ENCODE results near the gene CITED2.
"Not testable (repeated sequence)": the region's sequence is repeated elsewhere in the genome, so short reads cannot be mapped to it uniquely, and the experiment has no call there.

The CITED2 gene, protein sequence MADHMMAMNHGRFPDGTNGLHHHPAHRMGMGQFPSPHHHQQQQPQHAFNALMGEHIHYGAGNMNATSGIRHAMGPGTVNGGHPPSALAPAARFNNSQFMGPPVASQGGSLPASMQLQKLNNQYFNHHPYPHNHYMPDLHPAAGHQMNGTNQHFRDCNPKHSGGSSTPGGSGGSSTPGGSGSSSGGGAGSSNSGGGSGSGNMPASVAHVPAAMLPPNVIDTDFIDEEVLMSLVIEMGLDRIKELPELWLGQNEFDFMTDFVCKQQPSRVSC

DNA sequence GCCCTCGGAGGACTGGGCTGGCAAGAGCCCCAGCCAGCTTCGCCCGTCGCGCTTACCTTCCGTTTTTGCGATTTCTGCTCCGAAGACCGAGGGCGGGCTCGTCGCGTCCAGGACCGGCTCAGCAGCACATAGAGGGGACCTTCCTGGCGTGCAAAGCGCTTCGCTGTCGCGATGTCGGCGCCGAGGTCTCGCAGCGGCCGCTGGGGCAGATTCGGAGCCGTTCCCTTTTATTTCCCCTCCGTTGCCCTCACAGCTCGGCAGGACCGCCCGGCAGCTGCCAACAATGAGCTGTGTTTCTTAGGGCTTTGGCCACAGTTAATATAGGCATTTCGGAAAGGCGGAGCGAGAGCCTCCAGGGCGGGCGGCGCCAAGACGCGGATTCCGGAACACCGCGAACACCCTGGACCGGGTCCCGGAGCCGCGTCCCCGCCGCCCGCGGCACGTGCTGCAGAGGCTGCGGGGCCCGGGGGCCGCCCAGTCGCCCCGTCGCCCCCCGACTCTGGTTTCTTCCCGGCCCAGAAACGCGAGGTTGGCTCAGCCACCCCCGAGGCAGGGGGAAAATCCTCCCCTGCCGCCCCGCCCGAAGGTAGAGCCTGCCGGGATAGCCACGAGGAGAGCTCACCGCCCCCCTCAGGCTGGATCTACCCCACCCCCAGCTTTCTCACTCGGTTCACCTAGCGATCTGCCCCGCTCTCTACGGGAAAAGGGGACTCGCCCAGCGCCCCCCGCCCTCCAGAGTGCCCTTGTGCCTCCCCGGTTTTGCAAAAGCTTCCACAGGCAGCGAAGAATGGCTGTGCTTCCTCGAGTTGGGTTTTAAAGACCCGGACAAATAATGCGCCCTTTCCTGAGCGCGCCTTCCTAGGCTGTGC, at the start of gene CITED2:
Gene CITED2, minus strand, starts transcription at position 292 of the 869 bp plus-strand sequence. CDS start 704 bp downstream, outside the sequence.
- DNase-seq: peak; percentile 92

DNA sequence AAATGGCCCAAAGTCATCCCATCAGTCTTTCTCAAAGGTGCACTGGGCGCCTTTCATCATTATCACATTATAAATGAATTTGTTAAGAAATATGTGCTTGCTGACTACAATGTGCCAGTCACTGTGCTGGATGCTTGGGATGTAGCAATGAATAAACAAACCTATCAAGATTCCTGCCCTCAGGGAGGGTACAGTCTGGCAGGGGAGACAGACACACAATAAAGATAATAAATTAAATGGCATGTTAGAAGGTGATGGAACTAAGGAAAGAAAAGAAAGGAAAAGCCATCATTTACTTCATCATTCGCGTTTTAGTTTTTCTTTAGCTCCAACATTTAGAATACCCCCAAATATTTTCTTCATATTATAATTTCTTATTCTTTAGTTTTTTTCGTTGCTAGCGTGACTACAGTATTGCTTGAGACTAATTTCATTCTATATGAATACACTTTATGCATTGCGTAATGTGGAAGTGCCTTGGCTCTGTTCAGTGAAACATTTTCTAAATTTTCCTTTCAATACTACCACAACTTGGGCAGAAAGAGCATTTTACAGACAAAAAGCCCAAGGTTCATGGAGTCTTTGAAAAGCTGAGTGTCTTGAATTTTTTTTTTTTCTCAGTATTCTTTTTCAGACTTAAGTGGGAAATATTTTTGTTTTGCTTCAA, 48.7 kb upstream of the CITED2 start:
- no peak for DNase-seq

DNA sequence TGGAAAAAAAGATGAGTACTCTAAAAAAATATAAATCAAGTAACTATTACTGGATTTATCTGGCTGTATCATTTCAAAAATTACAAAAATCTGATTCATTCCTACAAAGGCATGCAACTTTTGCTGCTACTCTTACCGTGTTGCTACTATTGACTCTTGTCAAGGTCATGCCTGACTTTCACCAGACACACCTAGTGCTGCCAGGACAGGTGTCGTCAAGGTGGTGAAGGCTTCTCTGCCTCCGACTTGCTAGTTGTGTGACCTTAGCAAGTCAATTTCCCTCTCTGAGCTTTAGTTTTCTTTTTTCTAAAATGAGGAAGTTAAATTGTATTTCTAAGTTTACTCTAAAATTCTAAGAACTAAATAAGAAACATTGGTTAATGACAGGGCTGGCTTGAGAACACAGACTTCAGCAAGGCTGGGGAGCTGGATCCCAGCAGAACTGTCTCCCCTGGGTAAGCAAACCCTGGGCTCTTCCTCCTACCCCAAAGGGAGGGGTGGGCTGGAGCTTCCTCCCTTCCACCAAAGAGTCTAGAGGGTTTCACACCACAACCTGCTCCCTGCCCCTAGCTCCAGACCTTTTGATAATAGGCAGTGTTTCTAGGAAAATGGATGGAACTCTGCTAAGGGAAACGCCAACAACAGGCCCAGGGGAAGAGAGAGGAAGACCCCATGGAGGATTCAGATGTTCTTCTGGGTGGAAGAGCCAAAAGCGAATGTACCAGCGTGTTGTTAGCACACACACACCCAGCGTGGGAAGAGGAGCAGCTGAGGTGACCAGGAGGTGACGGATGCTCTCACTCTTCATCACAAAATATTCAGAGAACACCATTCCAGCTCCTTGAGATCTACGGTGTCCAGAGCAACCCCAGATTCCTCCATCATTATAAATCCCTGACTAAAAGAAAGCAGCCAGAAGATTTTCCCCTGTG, 47.9 kb upstream of the CITED2 start:
- no peak for DNase-seq

DNA sequence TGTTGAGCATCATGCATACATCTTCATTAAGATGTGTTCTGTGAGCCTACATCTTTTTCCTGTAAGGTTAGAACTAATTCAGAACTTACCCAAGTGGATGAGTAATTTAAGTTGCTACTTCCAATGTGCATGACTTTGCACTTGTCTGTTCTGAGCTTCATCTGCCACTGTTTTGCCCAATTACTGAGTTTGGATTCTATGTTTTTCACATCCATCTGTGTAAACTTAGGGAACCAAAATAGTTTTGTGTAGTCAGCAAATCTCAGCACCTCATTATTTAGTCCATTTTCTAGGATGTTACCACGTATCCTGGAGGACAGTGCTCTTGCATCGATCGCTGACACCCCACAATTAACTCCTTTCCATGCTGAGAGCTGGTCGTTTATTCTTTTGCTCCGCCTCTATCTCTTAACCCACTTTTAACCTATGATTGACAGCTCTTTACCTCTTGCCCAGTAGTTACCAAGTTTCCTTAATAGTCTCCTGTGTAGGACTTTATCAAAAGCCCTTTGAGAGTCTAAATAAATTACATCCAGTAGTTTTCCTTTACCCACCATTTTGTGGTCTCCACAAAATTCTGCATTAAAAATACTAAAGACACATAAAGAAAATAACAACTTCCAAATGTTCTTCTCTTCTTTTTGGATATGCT, 44.2 kb upstream of the CITED2 start:
- DNase-seq: no peak

DNA sequence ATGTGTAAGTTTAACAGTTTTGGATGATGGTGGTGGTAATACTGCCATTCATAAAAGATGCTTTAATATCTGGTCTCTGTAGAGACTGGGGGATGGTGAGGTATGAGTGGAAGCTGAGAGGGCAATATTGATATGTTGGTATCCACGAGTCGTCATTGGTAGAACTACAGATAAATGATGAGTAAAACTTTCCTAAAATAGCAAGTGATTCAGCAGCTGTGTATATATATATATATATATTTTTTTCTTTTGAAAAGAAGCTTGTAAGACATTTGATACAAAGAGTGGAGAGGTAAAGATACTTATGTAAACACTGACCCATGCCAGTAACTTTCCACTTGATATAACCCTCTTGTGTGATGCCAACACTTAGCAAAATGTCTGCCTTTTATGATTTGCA, 41.7 kb upstream of the CITED2 start:
- DNase-seq: no peak

DNA sequence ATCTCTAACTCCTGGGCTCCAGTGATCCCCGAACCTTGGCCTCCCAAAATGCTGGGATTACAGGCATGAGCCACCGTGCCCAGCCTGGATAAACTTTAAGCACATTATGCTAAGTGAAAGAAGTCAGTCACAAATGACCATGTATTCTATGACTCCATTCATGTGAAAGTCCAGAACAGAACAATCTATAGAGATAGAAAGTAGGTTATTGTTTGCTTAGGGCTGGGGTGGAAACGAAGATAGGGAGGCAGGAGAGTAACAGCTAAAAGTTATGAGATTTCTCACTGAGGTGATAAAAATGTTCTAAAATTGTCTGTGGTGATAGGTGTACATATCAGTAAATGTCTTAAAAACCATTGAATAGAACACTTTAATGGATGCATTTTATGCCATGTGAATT, 40.9 kb upstream of the CITED2 start:
- DNase-seq: no peak

DNA sequence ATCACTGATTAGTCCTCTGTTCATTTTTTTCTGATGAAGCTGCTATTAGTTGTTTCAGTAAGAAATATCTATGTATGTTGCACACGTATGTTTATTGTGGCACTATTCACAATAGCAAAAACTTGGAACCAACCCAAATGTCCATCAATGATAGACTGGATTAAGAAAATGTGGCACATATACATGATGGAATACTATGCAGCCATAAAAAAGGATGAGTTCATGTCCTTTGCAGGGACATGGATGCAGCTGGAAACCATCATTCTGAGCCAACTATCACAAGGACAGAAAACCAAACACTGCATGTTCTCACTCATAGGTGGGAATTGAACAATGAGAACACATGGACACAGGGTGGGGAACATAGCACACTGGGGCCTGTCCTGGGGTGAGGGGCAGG, 37.7 kb upstream of the CITED2 start:
- DNase-seq: not testable (repeated sequence)

DNA sequence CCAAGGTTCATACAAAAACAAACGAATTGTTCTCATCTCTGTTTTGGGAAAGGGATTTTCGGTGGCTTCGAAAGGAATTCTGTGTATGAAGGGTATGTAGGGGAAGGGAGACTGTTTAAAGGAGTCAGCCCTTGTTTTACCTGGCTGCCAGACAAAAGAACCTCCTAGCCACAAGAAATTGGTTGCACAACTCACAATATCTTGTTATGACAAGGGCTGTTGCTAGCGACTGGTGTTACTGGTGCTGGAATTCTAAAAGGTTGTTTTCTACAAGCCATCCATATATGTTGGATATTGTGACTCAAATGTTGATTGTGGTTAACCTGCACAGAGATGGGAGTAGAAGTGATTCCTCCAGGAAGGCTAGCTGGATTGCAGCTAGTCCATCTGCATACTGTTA, 34.6 kb upstream of the CITED2 start:
- DNase-seq: no peak

DNA sequence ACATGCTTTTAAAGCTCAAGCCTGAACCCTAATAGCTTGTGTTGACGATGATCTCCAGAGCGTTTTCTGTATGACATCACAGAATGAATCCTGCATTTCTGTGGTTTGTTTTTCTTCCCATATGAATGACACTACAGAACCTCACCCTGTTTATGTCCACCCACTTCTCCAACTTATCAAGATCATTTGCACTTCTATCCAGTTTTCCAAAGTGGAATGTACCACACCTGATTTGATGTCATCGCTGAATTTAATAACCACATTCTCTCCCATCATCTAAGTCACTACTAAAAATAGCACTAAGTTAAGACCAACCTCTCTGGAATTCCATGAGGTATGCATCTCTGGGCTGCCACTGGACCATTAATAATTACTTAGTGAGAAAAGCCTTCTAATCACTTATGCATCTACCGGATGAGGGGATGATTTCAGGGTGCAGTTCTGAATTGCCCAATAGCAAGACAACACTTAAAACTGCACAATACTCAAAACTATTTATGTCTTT, 33.3 kb upstream of the CITED2 start:
- DNase-seq: no peak

DNA sequence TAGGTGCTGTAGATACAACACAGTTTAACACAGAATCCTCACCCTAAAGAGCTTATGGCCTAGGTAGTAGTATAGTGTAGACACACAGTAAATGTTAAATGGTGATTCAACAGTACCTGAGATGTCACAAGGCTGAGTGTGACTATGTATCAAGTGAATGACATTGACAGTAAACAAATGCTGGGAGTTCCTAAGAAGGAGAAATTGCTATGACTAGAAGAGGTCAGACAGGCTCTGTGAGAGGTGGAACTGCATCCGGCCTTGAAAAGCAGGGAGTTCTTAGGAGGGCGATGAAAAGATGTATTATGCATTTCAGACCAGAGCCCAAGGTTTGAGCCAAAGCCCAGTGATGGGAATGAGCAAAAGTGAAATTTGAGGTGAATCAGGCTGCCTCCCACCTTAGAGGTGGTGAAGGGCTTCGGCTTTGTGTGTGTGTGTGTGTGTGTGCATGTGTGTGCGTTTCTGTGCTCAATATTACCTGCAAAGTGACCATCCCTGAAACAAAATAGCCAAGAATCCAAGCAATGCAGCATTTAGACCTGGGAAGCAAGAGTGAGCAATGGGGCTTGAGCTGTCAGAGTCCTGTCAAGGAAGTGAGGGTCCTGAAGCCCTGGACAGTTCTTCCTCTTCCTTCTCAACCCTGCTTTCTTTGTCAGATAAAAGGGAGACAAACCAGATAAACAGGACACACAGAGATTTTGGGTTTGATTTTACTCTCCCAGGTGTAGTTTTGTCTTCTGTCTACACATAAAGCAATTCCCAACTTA, 32.3 kb upstream of the CITED2 start:
- DNase-seq: no peak

DNA sequence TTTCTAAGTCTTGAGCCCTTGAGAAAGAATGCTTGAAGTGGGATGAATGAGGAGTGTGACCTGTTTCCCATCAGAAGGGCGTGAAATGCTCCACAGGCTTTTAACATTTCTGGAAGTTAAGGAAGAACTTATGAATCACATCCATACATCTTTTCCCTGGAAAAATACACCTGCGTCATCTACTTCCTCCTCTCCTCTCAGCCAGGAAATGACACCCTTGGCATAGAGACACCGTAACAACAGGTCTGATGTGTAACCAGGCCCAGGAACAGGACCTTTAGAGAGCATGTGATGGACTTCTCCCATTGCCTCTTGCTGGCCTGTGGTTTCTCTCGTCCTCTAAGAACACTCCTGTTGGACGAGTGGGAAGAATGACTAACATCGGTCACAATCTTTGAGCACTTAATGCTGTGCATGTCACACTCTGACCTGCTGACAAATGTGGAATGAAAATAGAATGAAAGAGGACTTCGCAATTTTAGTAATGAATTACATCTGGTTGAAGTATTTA, 28.5 kb upstream of the CITED2 start:
- no peak for DNase-seq

DNA sequence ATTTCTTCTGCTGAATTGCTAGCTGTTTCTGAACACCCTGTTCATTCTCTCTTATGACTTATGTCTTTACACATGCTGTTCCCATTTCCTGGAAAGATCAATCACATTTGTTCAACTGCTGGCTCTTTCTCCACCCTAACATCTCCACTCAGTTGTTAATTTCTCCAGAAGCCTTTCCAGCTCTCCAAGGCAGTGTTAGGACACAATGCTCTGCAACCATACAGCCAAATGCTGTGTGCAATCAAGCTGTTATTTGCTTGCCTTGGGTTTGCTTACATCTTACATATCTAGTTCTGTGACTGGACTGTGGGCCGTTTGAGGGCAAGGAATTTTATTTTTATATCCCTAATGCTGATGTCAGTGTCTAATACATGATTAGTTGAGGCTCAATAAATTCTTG, 24.2 kb upstream of the CITED2 start:
- no peak for DNase-seq

DNA sequence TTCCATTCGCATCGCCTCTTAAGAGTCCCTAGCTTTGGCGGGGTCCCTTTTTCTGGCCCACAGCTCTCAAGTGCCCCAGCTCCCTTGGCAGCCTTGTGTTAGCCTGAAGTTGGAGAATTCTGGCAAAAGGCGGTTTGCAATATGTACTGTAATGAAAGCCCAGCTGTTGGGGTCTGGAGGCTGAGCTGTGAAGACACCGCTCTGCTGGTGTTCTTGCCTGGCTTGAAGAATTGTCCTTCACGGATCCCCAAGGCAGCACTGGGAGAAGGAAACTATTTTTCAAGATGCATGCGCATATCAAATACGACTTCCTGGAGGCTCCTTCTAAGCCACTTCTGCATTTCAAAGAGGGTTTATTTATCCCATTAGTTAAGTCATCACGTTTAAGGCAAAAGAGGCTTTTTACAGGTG, 21.4 kb upstream of the CITED2 start:
- DNase-seq: no peak

DNA sequence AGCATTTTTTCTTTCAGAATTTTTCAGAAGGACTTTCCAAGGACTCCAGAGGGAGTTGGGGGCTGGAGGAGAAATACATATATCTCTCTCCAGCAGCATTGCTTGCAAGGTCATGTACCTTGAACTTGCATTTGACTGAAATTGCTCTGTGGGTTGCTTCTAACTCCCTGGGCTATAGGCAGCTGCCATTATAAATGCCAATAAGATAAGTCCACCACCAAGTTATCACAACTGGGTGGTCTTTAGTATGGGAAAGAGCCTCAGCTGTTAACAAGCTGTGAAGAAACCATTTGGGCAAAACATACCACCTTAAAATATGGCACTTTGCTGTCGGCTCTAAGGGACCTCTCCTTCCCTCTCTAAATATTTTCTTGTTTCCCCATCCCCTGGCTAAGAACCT, 20.9 kb upstream of the CITED2 start:
- DNase-seq: no peak

DNA sequence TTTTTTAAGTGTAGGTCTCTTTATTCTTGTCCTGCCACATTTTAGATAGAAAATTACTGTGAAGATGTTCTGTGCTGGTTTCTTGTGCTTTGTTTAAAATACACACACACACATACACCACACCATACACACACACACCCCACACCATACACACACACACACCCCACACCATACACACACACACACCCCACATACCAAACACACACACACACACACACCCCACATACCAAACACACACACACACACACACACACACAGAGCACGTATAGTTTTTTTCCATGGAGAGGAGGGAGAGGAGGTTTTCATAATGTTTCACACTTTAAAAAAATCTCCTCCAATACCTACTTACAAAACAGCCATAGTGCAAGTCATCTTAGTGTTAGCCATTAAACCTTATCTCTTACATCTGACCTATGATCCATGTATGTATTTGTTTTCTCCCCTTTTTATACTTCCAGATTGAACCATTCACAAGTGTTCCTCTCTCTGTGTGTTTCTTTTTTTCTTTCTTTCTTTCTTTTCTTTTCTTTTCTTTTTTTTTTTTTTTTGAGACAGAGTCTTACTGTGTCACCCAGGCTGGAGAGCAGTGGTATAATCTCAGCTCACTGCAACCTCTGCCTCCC, 19.7 kb upstream of the CITED2 start:
- DNase-seq: no peak

DNA sequence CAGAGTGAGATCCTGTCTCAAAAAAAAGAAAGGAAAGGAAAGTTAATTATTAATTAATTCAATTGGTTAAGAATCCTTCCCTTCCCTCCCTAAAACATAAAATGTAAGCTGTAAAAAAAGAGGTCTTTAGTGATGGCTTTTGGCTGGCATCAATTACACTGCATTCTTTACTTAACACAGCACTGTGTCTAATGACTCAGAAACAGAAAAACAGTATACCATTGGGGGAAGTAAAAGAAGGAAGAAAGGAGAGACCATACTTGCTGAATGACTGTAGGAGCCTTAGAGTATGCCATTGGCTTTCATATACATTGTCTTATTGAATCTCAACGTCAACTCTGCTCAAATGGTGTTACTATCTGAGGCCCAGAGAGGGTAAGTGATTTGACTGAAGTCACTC, 18.3 kb upstream of the CITED2 start:
- no peak for DNase-seq

DNA sequence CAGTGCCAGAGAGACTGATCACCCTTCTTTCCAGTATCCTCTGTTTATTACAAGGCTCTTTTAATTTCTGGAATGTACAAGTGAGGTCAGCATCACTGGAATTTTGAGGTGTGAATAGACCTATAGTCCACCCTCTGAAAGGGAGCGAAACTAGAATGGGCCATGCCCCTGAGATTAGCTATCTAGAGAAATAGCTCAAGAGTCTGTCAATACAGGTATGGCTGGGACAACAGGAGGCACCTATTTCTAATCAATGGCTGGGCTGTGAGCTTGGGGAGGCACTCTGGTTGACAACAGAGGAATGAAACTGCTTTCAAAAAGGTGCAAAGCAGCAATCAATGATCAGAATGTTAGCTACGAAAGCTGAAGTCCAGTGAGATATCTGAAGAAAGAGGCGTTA, 17.3 kb upstream of the CITED2 start:
- DNase-seq: no peak

DNA sequence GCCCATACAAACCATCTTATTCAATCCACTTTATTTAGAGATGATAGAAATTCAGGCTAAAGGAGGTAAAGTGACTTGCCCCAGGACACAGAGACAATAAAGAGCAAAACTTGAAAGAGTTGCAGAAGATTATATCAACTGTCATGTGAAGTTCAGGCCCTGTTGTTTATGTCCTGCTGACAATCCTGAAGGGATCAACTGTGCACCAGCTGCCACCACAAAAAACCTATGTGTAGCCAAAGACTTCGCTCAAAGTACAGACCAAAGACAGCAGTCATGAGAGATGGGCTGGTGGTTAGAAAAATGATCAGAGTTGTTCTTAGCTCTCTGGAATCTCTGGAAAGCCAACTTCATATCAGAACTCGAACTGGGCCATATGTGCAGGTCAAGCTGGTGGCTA, 16.0 kb upstream of the CITED2 start:
- DNase-seq: no peak

DNA sequence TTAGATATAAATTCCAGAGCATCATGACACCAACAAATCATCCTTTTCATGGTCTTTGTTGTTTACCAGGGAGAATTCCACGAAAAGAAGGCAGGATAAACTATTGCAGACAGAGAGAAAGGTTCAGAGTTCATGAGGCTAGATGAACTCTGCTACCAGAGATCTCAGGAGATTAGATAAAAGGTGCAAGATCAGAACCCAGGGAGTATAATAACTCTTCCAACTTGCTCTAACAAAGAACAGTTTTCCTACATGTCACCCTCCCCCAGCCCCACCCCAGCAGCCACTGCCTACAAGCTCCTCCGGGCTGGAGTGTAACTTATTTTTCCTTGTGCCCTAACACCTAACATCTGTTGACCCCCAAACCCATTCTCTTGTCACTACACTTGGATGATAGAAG, 13.9 kb upstream of the CITED2 start:
- no peak for DNase-seq

DNA sequence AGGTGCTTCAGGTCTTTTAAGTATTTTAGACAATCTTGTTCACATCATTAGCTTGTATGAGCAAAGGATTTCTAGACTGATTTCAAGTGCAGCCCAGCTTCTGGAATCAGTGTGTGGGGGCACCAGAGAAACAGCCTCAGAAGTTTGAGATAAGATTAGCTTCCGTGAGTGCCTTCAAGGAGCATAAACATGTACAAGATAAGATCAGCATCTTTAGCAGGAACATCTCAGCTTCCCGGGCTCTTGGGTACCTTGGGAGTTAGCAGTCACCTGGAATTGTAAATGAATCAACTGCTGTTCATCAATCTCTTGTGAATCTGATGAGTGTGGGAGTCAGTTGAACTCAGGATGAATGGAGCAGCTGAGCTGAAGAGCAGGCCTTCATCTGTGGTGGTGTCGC, 12.0 kb upstream of the CITED2 start:
- no peak for DNase-seq
